T-cell (primary cell): ENCODE measurements around the gene MS4A4E. TPM values are rescaled to one million over a fixed set of nuclear protein-coding genes. Genes with fewer than 3 reads are reported as not detected.

Source experiments
- ATAC-seq, 4 experiments: fragments of 200-7000 bp in 3 of 4; fragments of 150-1000 bp in 1 of 4; cut with Tn5 transposase; replicated peaks in 1 of 4; 1 replicate in 3 of 4; 2 replicates in 1 of 4; pipeline ENCODE4 v1.10.0; 2021; ENCODE audit warnings: moderate library complexity in 3 of 4, mild to moderate bottlenecking in 2 of 4, moderate number of reproducible peaks in 1 of 4
- CTCF ChIA-PET, 2 donors: fragments of 300-600 bp; sonication (Branson Sonifier 250); formaldehyde crosslinking; loops; one replicate each; lab custom pipeline; 2022; ENCODE audit warnings: antibody characterized with exemption in 2 of 2; lab: Charles Lee
- POLR2A ChIA-PET, 2 donors: fragments of 300-600 bp; sonication (Branson Sonifier 250); formaldehyde crosslinking; loops; one replicate each; lab custom pipeline; 2022; ENCODE audit warnings: antibody characterized with exemption in 2 of 2; lab: Charles Lee
- DNase-seq, 35 experiments: peaks; one replicate each; pipeline versions ENCODE4 v3.0.0 to v3.0.0-alpha.2; 2013 to 2023
- H3K27ac ChIP-seq: one replicate; pipeline ENCODE4 v1.5.1; 2013; ENCODE audit warnings: low read length
- H3K27me3 ChIP-seq, 2 experiments: replicated peaks in 1 of 2; 1 replicate in 1 of 2; 2 replicates in 1 of 2; pipeline versions ENCODE4 v1.6.1 to v1.7.0; 2013; ENCODE audit warnings: low read length in 1 of 2, mixed read lengths in 1 of 2; ENCODE audit not compliant: control insufficient read depth in 2 of 2, insufficient read depth in 2 of 2; ENCODE audit errors: extremely low read depth in 1 of 2
- H3K36me3 ChIP-seq, 2 donors: 1 replicate in 1 of 2; 2 replicates in 1 of 2; pipeline versions ENCODE4 v1.6.1 to v1.7.0; 2013; ENCODE audit warnings: low read length in 1 of 2; ENCODE audit not compliant: control insufficient read depth in 2 of 2, insufficient read depth in 1 of 2; ENCODE audit errors: extremely low read depth in 1 of 2
- H3K4me1 ChIP-seq, 2 experiments: 1 replicate in 1 of 2; 2 replicates in 1 of 2; pipeline versions ENCODE4 v1.6.1 to v1.7.0; 2013; ENCODE audit warnings: low read length in 2 of 2, mixed read lengths in 1 of 2; ENCODE audit not compliant: insufficient read depth in 2 of 2, control insufficient read depth in 1 of 2; ENCODE audit errors: extremely low read depth in 1 of 2
- H3K4me3 ChIP-seq, 2 donors: 1 replicate in 1 of 2; 2 replicates in 1 of 2; pipeline versions ENCODE4 v1.5.1 to v1.7.0; 2013; ENCODE audit warnings: mild to moderate bottlenecking in 2 of 2, low read length in 1 of 2, moderate library complexity in 1 of 2; ENCODE audit not compliant: control insufficient read depth in 1 of 2; ENCODE audit errors: extremely low read depth in 1 of 2
- H3K9me3 ChIP-seq: 2 replicates; pipeline ENCODE4 v1.7.0; 2013
- H3K27ac Mint-ChIP-seq, 2 donors: one replicate each; pipeline ENCODE4 v1.8.0; 2020 to 2021; ENCODE audit warnings: mild to moderate bottlenecking in 2 of 2, mixed read lengths in 2 of 2
- H3K27me3 Mint-ChIP-seq, 2 donors: one replicate each; pipeline ENCODE4 v1.8.0; 2021 to 2022; ENCODE audit warnings: mixed read lengths in 2 of 2
- H3K36me3 Mint-ChIP-seq: one replicate; pipeline ENCODE4 v1.8.0; 2021; ENCODE audit warnings: mixed read lengths
- H3K4me1 Mint-ChIP-seq, 3 donors: one replicate each; pipeline ENCODE4 v1.8.0; 2020 to 2022; ENCODE audit warnings: mixed read lengths in 3 of 3, mild to moderate bottlenecking in 1 of 3
- H3K4me3 Mint-ChIP-seq, 3 donors: one replicate each; pipeline ENCODE4 v1.8.0; 2020 to 2022; ENCODE audit warnings: mild to moderate bottlenecking in 3 of 3, mixed read lengths in 3 of 3, moderate library complexity in 3 of 3
- H3K9me3 Mint-ChIP-seq, 3 donors: one replicate each; pipeline ENCODE4 v1.8.0; 2020 to 2022; ENCODE audit warnings: mixed read lengths in 3 of 3
- WGBS: methylation state at CpG from one replicate; pipeline ENCODE4 v1.1.5; 2013; ENCODE audit warnings: missing lambda C conversion rate; ENCODE audit not compliant: insufficient coverage; 5-methylcytosine and 5-hydroxymethylcytosine counted together
- total RNA-seq, 35 experiments: library from RNA in 6 of 35; stranded (reverse) in 6 of 35; fragments of 120-200 nt in 1 of 35; gene quantifications; one replicate each; pipeline versions ENCODE4 v1.2.1 to v1.2.4 and lab custom pipeline; 2013 to 2026

Gene MS4A4E
- total RNA-seq, 5 donors from 2014 or later (not counting 1 experiment from before 2014, with no cell fraction given), result 0.54 to 1.0 TPM; not detected in 3

GRCh38 chr11:60280412-60280811 lies 37.5 kb upstream of the MS4A4E start, which contains the start of gene MS4A4A:
Gene MS4A4A, plus strand, starts transcription at chr11:60280666. Its CDS starts 10 bp downstream, at chr11:60280676.
- 40% methylated on average over 1 of the region's 3 CpGs for WGBS
- peaks cover 0 to 3% of the 10 kb centered on the region in 2 experiments for H3K27me3 ChIP-seq
- Mint-ChIP-seq H3K4me3 (no peak within 1 kb of the TSS), H3K36me3 (no peaks in the 10 kb centered on the region), H3K4me1 (peaks cover 0 to 2% (median 0%) of the 10 kb centered on the region in 3 donors), H3K9me3 (no peaks in the 10 kb centered on the region), H3K27ac (no peak within 1 kb of the TSS), H3K27me3 (peaks cover 6 to 16% of the 10 kb centered on the region in 2 donors)
- H3K27ac ChIP-seq, result no peak within 1 kb of the TSS
- CTCF ChIA-PET, result no interaction called here
- no peak within 1 kb of the TSS for H3K4me3 ChIP-seq
- no peaks in the 10 kb centered on the region for H3K36me3 ChIP-seq
- ATAC-seq, result no peak
- peak in 3 of 35 experiments; percentile 0 to 26 (median 1) for DNase-seq
- no peaks in the 10 kb centered on the region for H3K4me1 ChIP-seq
- POLR2A ChIA-PET, result no interaction called here
- H3K9me3 ChIP-seq, result no peaks in the 10 kb centered on the region

- Histone ChIP-seq H3K9me3 (no peaks in the 10 kb centered on the region), H3K36me3 (no peaks in the 10 kb centered on the region), H3K4me1 (no peaks in the 10 kb centered on the region), H3K27me3 (no peaks in the 10 kb centered on the region), H3K4me3 (no peak overlapping the region), H3K27ac (no peak overlapping the region)
- POLR2A ChIA-PET, result no interaction called here
- peaks cover 0 to 7% (median 4%) of the 10 kb centered on the region in 3 donors for H3K9me3 Mint-ChIP-seq
- H3K27ac Mint-ChIP-seq, result no peak overlapping the region
- no peaks in the 10 kb centered on the region for H3K4me1 Mint-ChIP-seq
- H3K36me3 Mint-ChIP-seq, result no peaks in the 10 kb centered on the region
- no peak overlapping the region for H3K4me3 Mint-ChIP-seq
- DNase-seq (no peak), ATAC-seq (no peak)
- peaks cover 22 to 35% of the 10 kb centered on the region in 2 donors for H3K27me3 Mint-ChIP-seq
- CTCF ChIA-PET, result no interaction called here
Observed at GRCh38 chr11:60274416-60274815, 31.5 kb upstream of the MS4A4E start.

GRCh38 chr11:60265373-60266214 lies 22.7 kb upstream of the MS4A4E start:
- no peak overlapping the region for H3K27ac Mint-ChIP-seq
- Histone ChIP-seq H3K4me3 (no peak overlapping the region), H3K9me3 (no peaks in the 10 kb centered on the region), H3K27ac (no peak overlapping the region), H3K36me3 (no peaks in the 10 kb centered on the region), H3K27me3 (no peaks in the 10 kb centered on the region), H3K4me1 (no peaks in the 10 kb centered on the region)
- no peak overlapping the region for H3K4me3 Mint-ChIP-seq
- peak in 2 of 35 experiments; percentile 2 to 38 for DNase-seq
- WGBS, result no CpG with 5 or more reads among the region's 4 CpGs
- H3K27me3 Mint-ChIP-seq, result peaks cover 0 to 16% of the 10 kb centered on the region in 2 donors
- CTCF ChIA-PET, result interaction anchor here in 1 of 2 donors (1.4 kb wide), 1 partner anchor 14 kb away, joined by 3 read pairs; no protein-coding TSS in a partner anchor
- H3K36me3 Mint-ChIP-seq, result no peaks in the 10 kb centered on the region
- ATAC-seq, result no peak
- no peaks in the 10 kb centered on the region for H3K4me1 Mint-ChIP-seq
- POLR2A ChIA-PET, result no interaction called here
- peaks cover 0 to 11% (median 0%) of the 10 kb centered on the region in 3 donors for H3K9me3 Mint-ChIP-seq

GRCh38 chr11:60264644-60265043 lies 21.7 kb upstream of the MS4A4E start:
- H3K4me3 Mint-ChIP-seq, result no peak overlapping the region
- Histone ChIP-seq H3K36me3 (no peaks in the 10 kb centered on the region), H3K4me3 (no peak overlapping the region), H3K27me3 (no peaks in the 10 kb centered on the region), H3K9me3 (no peaks in the 10 kb centered on the region), H3K27ac (no peak overlapping the region), H3K4me1 (no peaks in the 10 kb centered on the region)
- DNase-seq (no peak), ATAC-seq (no peak)
- WGBS, result 100% methylated on average over 1 of the region's 5 CpGs
- POLR2A ChIA-PET, result no interaction called here
- H3K9me3 Mint-ChIP-seq, result peaks cover 0 to 11% (median 0%) of the 10 kb centered on the region in 3 donors
- CTCF ChIA-PET, result interaction anchor here (0.8 to 1.4 kb wide), 2 partner anchors 13 to 14 kb away, joined by 3 read pairs; no protein-coding TSS in a partner anchor
- no peaks in the 10 kb centered on the region for H3K4me1 Mint-ChIP-seq
- H3K36me3 Mint-ChIP-seq, result no peaks in the 10 kb centered on the region
- H3K27me3 Mint-ChIP-seq, result peaks cover 0 to 16% of the 10 kb centered on the region in 2 donors
- H3K27ac Mint-ChIP-seq, result no peak overlapping the region

- ChIA-PET CTCF (interaction anchor here in 1 of 2 donors (0.5 kb wide), 1 partner anchor 1029 kb away, joined by 3 read pairs; no protein-coding TSS in a partner anchor), POLR2A (no interaction called here)
- no peak overlapping the region for H3K27ac Mint-ChIP-seq
- ATAC-seq, result no peak
- no peaks in the 10 kb centered on the region for H3K9me3 ChIP-seq
- H3K9me3 Mint-ChIP-seq, result peaks cover 0 to 11% (median 0%) of the 10 kb centered on the region in 3 donors
- H3K36me3 ChIP-seq, result no peaks in the 10 kb centered on the region
- H3K27ac ChIP-seq, result no peak overlapping the region
- no peaks in the 10 kb centered on the region for H3K36me3 Mint-ChIP-seq
- WGBS, result 92% methylated on average over 2 of the region's 4 CpGs
- no peaks in the 10 kb centered on the region for H3K4me1 ChIP-seq
- no peak overlapping the region for H3K4me3 ChIP-seq
- H3K4me3 Mint-ChIP-seq, result no peak overlapping the region
- H3K4me1 Mint-ChIP-seq, result no peaks in the 10 kb centered on the region
- H3K27me3 Mint-ChIP-seq, result peaks cover 0 to 13% of the 10 kb centered on the region in 2 donors
- H3K27me3 ChIP-seq, result no peaks in the 10 kb centered on the region
- DNase-seq, result no peak
Observed at GRCh38 chr11:60263402-60263801, 20.5 kb upstream of the MS4A4E start.

- Histone ChIP-seq H3K9me3 (no peaks in the 10 kb centered on the region), H3K27me3 (no peaks in the 10 kb centered on the region), H3K4me1 (no peaks in the 10 kb centered on the region), H3K4me3 (no peak overlapping the region), H3K36me3 (no peaks in the 10 kb centered on the region), H3K27ac (no peak overlapping the region)
- Mint-ChIP-seq H3K27me3 (peaks cover 0 to 14% of the 10 kb centered on the region in 2 donors), H3K4me1 (no peaks in the 10 kb centered on the region), H3K9me3 (peaks cover 0 to 11% (median 0%) of the 10 kb centered on the region in 3 donors), H3K27ac (no peak overlapping the region), H3K36me3 (no peaks in the 10 kb centered on the region), H3K4me3 (no peak overlapping the region)
- ATAC-seq, result no peak
- no peak for DNase-seq
- ChIA-PET POLR2A (no interaction called here), CTCF (no interaction called here)
- WGBS, result 100% methylated on average over 2 of the region's 4 CpGs
Observed at GRCh38 chr11:60261014-60261413, 18.1 kb upstream of the MS4A4E start.
